ENCODE measurements around the gene UBE2E2. TPM values are rescaled to one million over a fixed set of nuclear protein-coding genes. Genes with fewer than 3 reads are reported as not detected.
A peak's percentile ranks its signal among the peaks of the same experiment; 100 is the strongest.

UBE2E2 gene
- total and polyA plus RNA-seq, 9 donors = 25.5 to 84.9 (median 38.5) TPM

GRCh38 chr3:23185861-23186260 is 17.3 kb upstream of the UBE2E2 start:
- DNase-seq = no peak
- Histone ChIP-seq H3K36me3 (no peaks in the 10 kb centered on the region), H3K4me1 (ENCODE audit: insufficient read depth) (no peaks in the 10 kb centered on the region), H3K27ac (no peak overlapping the region), H3K9me3 (no peaks in the 10 kb centered on the region), H3K27me3 (no peaks in the 10 kb centered on the region), H3K4me3 (no peak overlapping the region)
- 81 to 87% (median 85%) methylated on average over 2 of the region's 2 CpGs for WGBS, 3 donors
- intact Hi-C loops (cut with DNase I) = loop anchor here in 1 of 4 donors (10.0 kb wide), 1 partner anchor 609 kb away; no protein-coding TSS in a partner anchor
- TF ChIP-seq EP300 (IDR thresholded peaks at IDR 0.05) = no peak

DNA sequence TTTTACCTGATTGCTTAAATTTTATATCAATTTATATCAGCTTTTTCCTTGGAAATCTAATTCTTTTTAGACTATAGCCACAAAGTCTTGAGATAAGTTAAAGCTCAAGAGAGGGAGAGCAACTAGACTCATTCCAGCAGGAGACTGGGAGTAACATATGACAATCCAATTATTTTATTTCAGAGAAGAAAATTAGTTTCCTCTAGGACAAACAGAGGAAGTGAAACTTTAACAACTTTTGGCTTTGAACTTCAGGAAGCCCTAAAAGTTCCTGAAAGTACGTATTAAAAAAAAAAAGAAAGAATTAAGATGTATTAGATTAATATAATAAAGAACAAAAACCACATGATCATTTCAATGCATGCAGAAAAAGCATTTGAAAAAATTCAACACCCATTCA is 13.9 kb upstream of the UBE2E2 start:
- Histone ChIP-seq H3K27ac (no peak overlapping the region), H3K36me3 (no peaks in the 10 kb centered on the region), H3K9me3 (no peaks in the 10 kb centered on the region), H3K4me1 (ENCODE audit: insufficient read depth) (no peaks in the 10 kb centered on the region), H3K27me3 (no peaks in the 10 kb centered on the region), H3K4me3 (no peak overlapping the region)
- intact Hi-C loops (cut with DNase I) = loop anchor here in 1 of 4 donors (10.0 kb wide), 1 partner anchor 606 kb away; no protein-coding TSS in a partner anchor
- no peak for DNase-seq
- TF ChIP-seq POLR2A (IDR thresholded peaks at IDR 0.05) (no peak), EP300 (IDR thresholded peaks at IDR 0.05) (no peak)
- TF ChIP-seq, protein P1, sequence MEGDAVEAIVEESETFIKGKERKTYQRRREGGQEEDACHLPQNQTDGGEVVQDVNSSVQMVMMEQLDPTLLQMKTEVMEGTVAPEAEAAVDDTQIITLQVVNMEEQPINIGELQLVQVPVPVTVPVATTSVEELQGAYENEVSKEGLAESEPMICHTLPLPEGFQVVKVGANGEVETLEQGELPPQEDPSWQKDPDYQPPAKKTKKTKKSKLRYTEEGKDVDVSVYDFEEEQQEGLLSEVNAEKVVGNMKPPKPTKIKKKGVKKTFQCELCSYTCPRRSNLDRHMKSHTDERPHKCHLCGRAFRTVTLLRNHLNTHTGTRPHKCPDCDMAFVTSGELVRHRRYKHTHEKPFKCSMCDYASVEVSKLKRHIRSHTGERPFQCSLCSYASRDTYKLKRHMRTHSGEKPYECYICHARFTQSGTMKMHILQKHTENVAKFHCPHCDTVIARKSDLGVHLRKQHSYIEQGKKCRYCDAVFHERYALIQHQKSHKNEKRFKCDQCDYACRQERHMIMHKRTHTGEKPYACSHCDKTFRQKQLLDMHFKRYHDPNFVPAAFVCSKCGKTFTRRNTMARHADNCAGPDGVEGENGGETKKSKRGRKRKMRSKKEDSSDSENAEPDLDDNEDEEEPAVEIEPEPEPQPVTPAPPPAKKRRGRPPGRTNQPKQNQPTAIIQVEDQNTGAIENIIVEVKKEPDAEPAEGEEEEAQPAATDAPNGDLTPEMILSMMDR (IDR thresholded peaks at IDR 0.05) = no peak
- WGBS, 3 donors = 72 to 73% (median 72%) methylated on average over 1 of the region's 1 CpG

DNA sequence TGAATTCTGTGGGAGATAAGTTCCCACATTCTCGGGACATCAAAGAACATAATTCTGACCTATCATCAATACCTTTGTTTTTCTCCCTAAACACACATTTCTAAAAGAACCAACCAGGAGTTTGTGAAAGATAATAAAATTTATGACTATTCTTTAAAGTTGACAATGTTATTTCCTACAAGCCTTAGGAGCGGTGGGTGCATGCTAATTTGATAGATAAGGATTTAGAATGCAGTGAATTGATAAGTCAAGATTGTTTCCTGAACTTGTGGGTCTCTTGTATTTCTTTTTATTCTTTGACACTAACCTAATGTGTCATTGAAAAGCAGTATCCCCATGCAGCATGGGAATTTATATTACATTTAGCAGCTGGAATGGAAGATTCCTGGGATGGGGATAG is 10.3 kb upstream of the UBE2E2 start:
- no peaks in the 10 kb centered on the region for H3K4me1 ChIP-seq (ENCODE audit: insufficient read depth)
- intact Hi-C loops (cut with DNase I) = no loop called here
- H3K9me3 ChIP-seq = no peaks in the 10 kb centered on the region
- no peak overlapping the region for H3K27ac ChIP-seq
- H3K4me3 ChIP-seq = no peak overlapping the region
- H3K27me3 ChIP-seq = no peaks in the 10 kb centered on the region
- H3K36me3 ChIP-seq = no peaks in the 10 kb centered on the region
- WGBS, 3 donors = 44 to 63% (median 49%) methylated on average over 2 of the region's 2 CpGs
- no peak for DNase-seq
- no peak for TF ChIP-seq EP300 (IDR thresholded peaks at IDR 0.05)
- TF ChIP-seq POLR2A (IDR thresholded peaks at IDR 0.05) = no peak
- TF ChIP-seq, protein P1 (IDR thresholded peaks at IDR 0.05) = no peak

- Histone ChIP-seq H3K9me3 (no peaks in the 10 kb centered on the region), H3K4me1 (ENCODE audit: insufficient read depth) (no peaks in the 10 kb centered on the region), H3K4me3 (no peak overlapping the region), H3K36me3 (no peaks in the 10 kb centered on the region), H3K27me3 (no peaks in the 10 kb centered on the region), H3K27ac (no peak overlapping the region)
- WGBS, 3 donors = 94 to 98% (median 97%) methylated on average over 3 of the region's 3 CpGs
- TF ChIP-seq EP300 (IDR thresholded peaks at IDR 0.05) (no peak), POLR2A (IDR thresholded peaks at IDR 0.05) (no peak)
- TF ChIP-seq, protein P1 (IDR thresholded peaks at IDR 0.05) = no peak
- intact Hi-C loops (cut with DNase I) = no loop called here
- DNase-seq = no peak
Measured at GRCh38 chr3:23193831-23194230, 9.3 kb upstream of the UBE2E2 start.

DNA sequence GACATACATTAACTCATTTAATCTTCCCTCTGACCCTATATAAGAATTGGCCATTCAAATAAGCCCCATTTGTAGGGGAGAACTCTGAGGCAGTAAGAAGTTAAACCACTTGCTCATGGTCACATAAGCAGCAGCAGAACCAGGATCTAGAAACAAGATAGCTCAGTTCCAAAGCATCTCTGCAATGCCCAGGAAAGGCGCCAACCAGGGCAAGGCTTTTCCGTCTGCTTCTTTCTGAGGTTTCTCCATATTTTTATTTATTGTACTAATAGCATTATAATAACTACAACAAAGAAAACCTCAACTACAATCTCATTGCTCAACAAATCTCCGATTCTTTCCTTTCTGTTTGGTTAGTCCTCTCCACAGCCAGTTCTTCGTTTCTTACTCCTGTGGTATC is 4.3 kb upstream of the UBE2E2 start:
- Histone ChIP-seq H3K4me1 (ENCODE audit: insufficient read depth) (peaks cover 2% of the 10 kb centered on the region), H3K27ac (no peak overlapping the region), H3K27me3 (no peaks in the 10 kb centered on the region), H3K36me3 (no peaks in the 10 kb centered on the region), H3K9me3 (no peaks in the 10 kb centered on the region), H3K4me3 (no peak overlapping the region)
- DNase-seq = peak in 1 of 5 donors; percentile 16
- intact Hi-C loops (cut with DNase I) = loop anchor here in 1 of 4 donors (5.0 kb wide), 1 partner anchor 1852 kb away; no protein-coding TSS in a partner anchor
- 27 to 61% (median 33%) methylated on average over 4 of the region's 4 CpGs for WGBS, 3 donors
- TF ChIP-seq EP300 (IDR thresholded peaks at IDR 0.05) (no peak), POLR2A (IDR thresholded peaks at IDR 0.05) (no peak)
- TF ChIP-seq, protein P1 (IDR thresholded peaks at IDR 0.05) = no peak

All from ovary (tissue), 9 donors.